Activated CD8-positive, alpha-beta memory T cell treated with anti-CD3 and anti-CD28 coated beads, Interleukin-2, amount 50 U/mL, for 24 hours (primary cell): Measurements from ENCODE around the gene GAS5.
"Not testable (repeated sequence)": the region's sequence is repeated elsewhere in the genome, so short reads cannot be mapped to it uniquely, and the experiment has no call there.

Source experiments
- DNase-seq: peaks from one replicate; pipeline ENCODE4 v3.0.0-alpha.2; 2020; ENCODE audit errors: extremely low read depth

Gene GAS5

DNA sequence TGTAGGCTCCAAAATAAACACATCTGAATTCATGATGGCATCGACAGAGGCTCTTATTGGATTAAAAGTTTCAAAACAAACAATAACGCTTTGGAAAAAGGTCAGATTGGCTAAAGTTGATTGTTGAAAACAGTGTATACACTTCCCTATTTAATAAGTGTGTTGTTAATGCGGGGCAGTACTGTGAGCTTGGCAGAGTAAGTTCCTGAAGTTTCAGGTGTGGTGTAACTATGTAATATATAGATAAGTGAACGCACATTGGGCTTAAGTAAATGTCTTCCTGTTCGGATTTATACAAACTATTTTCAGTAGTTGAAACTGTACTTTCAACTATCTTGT lies 1.2 kb upstream of the GAS5 start:
- DNase-seq, result no peak

DNA sequence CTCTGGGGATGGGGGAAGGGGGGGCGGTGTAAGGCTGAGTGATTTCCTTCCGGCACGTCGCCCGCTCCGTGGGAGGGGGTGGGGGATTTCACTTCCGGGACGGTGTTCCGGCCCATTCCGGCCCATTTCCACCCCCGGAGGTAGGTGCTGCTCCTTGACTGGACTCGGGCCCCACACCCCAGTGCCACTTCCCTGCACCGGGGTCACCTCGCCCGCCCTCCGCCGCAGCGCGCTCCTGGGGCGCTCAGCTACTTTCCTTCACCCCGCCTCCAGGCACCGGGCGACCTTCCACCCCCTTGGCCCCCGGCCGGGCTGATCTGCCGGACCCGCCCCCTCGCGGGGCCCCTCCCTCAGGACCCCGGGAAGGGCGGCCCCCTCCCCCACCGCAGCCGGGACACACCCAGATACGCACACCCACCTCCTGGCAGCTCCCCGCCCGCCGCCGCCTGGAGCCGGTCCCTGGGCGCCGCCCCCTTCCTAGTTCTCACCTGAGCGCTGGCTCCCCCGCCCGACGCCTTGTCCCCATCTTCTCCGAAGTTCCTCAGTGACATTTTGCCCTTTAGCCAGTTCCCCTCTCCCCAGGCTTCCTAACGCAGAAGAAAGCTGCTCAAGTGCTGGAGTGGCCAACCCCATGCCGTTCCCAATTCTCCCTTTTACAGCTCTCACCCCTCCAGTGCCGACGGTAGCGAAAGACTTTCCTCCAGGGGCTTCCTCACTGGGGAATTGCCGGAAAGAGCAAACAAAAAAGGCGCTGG lies 654 bp upstream of the GAS5 start, which contains the start of gene ZBTB37:
ZBTB37 (plus strand) TSS at position 115 of the 755 bp plus-strand sequence. CDS start 1,846 bp downstream, outside the sequence.
- peak; percentile 77 for DNase-seq

DNA sequence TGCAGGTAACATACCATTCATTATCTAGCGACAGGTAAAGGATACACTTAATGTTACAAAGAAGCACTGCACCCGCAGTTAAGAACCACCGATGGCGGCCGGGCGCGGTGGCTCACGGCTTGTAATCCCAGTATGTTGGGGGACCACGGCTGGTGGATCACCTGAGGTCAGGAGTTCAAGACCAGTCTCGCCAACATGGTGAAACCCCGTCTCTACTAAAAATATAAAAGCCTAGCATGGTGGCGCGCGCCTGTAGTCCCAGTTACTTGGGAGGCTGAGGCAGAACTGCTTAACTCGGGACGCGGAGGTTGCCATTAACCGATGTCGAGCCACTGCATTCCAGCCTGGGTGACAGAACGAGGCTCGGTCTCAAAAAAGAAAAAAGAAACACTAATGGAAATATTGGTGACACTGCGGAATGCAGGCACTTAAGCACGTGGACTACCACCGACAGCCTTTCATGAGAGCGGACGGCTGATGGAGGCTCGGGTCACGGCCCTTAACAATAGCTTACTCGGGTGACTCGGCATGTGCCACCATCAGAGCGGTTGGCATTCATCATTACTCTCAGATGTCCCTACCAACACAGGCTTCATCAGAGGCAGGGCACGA lies 542 bp downstream of the GAS5 start:
- DNase-seq, result no peak

DNA sequence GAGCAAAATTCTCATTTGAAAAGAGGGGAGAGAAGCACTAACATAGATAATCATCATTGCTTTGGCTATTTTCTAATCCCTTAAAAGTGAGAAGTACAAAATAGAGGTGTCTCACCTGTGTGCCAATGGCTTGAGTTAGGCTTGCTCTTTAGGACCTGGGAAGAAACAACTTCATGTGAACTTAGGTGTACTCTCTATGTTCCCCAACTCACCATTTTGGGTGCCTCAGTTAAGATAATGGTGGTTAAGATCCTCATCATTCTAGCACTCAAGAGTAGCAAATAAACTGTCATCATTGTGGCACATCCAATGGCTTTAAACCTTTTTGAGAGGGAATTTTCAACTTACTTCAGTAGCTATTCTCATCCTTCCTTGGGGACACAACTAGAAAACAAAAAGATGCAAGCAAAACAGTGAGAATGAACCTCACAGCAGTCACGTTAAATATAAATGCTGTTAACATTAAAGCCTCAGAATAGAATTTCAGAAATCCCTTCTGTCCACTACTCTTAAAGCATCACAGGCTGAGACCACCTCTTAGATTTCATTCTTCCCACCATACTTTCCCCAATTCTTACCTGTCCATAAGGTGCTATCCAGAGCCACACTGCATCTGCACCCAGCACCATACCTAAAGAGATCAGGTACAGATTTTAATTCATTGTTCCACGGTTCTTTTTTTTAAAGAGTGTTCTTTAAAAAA lies 1.2 kb downstream of the GAS5 start:
- DNase-seq, result no peak

DNA sequence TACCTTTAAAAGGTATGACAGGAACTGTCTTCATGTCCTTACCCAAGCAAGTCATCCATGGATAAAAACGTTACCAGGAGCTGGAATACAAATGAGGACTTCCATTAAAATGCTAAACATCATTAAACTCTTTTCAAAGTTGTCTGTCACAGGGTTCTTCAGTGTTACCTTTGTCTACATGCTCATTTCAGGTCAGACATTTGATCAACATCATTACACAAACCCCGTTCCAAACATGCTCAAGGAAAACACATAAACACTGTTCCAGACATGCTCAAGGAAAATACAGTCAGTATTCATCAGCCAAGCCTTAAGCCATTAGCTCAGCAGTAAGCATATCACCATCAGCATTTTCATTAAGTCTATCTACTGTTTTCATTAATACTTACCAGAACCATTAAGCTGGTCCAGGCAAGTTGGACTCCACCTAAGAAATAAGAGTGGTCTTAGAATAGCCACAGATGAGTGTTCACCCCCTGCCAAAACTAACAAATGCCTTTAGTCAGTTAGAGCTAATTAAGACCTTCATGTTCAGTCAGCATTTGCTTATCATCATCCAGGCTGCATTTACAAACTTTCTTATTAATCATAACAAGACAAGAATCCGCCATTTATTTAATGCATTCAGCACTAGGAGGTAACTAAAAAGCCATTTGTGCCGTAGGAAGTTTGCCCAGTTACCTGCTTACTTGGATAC lies 2.2 kb downstream of the GAS5 start:
- DNase-seq, result no peak

DNA sequence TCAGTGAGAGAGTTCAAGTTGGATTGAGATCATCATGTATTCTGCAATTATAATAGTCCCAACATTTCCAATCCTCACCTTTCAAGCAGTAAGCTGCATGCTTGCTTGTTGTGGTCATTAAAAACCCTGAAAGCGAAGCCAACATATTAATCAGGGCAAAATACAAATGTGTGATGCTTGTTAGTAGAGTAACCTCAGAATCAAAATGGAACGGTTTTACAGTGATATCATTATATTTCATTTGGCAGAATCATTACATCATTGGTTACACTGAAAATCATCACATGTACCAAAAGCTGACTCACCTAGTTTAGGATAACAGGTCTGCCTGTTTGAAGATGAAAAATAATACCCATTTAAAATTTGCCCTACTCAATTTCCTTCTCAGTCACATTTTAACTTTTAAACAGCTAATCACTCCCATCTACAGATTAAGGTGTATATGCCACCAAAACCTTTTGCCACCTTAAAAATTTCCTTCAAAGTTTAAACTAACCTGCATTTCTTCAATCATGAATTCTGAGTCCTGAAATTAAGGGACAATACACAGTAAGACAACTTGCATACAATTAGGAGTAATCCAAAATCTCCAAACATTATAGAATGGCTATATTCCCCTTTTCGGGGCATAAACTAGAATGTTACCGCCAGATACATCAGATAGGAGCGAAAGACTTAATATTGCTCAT lies 3.5 kb downstream of the GAS5 start:
- DNase-seq, result no peak

DNA sequence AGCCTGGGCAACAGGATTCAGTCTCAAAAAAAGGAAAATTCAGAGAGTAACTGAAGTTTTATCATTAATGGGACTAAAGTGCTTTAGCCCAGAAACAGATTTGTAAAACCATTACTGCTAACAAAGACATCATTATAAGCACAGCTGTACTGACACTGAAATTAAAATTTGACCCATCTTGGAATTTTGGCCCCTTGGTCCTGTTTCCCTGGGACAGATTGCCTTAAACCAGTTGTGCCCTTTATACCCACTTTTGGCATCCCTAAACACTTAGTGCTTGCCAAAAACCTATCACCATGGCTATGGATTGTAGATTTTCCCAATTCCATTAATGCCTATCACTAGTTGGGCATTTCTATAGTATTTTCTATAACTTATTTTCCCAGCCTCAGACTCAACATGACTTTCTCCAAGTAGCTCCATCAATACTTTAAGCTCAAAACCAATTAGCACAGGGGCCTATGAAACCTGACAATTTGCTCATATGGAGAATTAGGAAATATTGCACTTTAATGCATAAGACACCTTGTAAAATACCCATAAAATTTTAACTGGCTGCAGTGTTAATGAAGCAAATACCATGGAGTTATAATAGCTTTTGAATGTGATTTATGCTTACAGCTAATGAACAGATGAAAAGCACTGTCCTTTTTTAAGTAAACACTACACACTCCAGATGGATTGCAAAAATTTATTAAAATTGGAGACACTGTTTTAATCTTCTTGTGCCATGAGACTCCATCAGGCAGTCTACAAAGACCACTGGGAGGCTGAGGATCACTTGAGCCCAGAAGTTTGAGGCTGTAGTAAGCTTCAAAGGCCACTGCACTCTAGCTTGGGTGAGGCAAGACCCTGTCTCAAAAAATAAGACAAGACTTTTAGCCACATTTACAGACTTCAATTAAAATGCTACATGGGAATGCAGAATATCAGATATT lies 4.3 kb downstream of the GAS5 start:
- no peak for DNase-seq

DNA sequence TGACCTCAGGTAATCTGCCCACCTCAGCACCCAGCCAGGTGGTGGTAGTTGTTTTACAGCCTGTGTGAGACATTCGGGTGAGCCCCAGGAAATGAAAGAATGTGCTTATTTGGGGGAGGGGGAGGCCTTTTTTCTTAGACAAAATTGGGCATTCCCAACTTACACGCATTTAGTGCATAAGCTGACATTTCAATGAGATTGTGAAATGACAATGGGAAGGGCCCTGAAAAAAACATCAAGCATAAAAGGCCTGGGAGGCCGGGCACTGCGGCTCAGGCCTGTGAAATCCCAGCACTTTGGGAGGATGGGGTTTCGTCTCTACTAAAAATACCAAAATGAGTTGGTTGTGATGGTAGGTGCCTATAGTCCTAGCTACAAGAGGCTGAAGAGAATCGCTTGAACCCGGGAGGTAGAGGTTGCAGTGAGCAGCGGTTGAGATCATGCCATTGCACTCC lies 5.0 kb downstream of the GAS5 start:
- DNase-seq, result no peak

DNA sequence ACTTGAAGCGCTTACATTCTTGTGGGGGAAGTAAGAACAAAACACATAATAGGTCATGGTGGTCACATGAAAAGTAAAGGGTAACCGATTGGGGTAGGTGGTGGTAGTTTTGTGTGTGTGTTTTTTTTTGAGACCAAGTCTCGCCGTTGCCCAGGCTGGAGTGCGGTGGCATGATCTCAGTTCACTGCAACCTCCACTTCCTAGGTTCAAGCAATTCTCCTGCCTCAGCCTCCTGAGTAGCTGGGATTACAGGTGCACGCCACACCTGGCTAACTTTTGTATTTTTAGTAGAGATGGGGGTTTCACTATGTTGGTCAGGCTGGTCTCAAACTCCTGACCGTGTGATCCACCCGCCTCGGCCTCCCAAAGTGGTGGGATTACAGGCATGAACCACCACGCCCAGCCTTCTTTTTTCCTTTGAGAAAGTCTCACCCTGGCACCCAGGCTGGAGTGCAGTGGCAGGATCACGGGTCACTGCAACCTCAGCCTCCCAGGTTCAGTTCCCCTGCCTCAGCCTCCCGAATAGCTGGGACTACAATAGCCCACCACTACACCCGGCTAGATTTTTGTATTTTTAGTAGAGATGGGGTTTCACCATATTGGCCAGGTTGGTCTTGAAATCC lies 5.5 kb downstream of the GAS5 start:
- not testable (repeated sequence) for DNase-seq

DNA sequence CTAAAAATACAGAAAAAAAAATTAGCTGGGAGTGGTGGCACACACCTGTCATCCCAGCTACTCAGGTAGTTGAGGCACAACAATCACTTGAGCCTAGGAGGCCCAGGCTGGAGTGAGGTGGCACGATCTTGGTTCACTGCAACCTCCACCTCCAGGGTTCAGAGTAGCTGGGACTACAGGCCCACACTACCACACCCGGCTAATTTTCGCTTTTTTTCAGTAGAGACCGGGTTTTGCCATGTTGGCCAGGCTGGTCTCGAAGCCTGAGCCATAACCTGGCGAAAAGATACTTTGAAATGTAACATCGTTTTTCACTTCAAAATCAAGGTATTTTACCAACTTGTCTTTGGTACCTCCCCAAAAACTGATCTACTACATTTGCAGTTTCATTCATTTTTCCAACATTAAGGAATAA lies 6.1 kb downstream of the GAS5 start:
- no peak for DNase-seq

DNA sequence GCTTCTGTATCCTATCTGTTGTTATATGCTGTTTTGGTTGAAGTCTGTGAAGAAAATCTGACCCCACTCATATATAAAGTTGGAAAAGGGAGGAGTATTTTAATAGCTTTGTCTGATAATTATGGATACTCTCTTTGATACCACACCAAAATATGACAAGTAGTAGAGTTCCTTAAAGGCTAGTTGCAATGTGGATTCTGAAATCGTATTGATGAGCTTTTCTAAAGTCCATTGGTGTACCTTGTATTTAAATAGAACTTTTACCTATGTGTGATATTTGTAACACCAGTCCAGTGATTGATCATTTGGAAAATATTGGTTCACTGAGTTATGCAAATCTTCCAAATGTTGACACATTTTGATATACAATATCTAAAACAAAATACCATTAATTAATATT lies 7.7 kb downstream of the GAS5 start:
- no peak for DNase-seq

DNA sequence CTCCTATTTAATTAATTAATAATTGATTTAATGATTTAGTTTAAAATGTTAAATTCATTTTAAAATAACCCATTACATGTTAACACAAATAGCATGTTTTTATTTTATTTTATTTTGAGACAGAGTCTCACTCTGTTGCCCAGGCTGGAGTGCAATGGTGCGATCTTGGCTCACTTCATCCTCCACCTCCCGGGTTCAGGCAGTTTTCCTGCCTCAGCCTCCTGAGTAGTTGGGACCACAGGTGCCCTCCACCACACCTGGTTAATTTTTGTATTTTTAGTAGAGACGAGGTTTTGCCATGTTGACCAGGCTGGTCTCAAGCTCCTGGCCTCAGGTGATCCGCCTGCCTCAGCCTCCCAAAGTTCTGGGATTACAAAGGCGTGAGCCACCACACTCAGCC lies 8.2 kb downstream of the GAS5 start:
- not testable (repeated sequence) for DNase-seq

DNA sequence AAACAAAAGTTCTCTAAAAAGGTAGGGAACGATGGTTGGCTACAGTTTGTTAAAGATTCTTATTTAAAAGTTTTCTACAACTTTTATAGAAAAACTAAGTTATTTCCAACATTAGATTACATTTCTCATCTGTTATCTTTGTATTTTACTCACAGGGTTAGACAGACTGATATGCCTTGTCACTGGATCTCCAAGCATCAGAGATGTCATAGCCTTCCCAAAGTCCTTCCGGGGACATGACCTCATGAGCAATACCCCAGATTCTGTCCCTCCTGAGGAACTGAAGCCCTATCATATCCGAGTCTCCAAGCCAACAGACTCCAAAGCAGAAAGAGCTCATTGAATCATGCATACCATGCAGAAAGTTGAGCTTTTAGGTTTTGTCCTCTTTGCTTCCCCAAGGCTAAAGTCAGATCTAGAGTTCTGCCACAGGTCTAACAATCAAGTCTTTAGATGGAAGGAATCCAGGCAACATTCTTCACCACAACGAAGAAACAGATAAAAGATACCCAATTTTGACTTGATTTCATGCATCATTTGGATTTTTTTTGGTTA lies 10.3 kb downstream of the GAS5 start:
- no peak for DNase-seq

DNA sequence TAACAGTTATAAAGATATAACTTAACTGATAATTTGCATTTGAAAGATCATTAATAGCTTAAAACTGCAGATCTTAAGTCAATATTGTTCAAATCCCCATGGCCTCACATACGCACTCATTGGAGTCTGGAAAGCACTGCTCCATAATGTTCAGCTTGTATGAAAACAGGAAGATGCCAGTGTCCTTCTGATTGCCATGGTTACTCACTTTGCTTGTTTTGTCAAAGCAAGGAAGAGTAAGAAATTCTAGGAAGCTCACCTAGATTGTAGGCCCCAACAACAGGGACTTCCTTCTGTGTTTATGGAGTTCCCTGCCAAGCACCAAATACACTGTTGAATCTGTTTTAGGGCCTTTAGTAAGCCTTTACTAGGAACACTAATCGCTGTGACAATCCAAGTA lies 10.9 kb downstream of the GAS5 start:
- no peak for DNase-seq

DNA sequence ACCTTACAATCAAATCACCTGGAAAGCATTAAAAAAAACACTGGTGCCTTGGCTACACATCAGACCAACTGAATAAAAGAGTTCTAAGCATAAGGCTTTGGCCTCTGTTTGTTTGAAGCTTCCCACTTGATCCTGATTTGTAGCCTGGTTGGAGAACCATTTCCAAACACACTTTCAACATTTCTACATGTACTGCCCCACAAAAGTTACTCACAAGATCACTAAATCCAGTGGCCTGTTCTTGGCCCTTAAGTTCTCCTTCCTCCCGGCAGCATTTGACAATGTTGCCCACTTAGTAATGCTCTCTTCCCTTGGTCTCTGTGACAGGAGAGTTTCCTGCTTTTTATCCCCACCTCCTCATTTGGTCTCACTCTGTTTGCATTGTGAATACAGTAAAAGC lies 11.8 kb downstream of the GAS5 start:
- DNase-seq, result no peak

DNA sequence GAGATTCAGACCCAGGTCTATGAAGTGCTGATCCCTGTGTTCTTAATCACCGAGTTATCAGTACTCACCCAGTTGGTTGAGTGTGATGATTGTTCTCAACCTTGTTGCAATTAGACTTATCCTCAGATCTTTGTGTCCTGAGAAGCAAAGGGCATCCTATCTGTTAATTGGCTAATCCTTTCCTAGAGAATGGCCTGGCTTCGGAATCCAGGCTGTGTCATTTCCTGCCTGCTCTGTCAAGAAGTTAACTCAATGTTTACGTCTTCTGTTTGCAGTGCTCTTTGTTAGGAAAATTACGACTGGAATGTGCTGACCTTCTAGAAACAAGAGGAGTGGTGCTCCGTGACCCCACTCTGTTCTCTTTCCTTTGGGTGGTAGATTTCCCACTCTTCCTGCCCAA lies 14.7 kb downstream of the GAS5 start:
- no peak for DNase-seq

DNA sequence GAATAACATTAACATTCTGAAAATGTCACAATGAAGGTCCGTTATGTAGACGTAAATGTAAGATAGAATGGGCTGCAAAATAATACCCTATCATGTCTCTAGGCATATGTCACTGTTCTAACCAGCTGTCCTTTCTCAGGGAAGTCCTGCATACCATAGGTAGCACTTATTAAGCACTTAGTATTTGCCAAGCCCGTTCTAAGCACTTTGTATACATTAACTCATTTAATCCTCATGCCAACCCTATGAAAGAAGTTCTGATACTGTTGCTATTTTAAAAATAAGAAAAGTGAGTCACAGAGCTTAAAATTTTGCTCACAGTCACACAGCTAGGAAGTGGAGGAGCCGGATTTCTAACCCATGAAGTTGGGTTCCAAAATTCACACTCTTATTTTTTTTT lies 15.7 kb downstream of the GAS5 start:
- DNase-seq, result no peak

DNA sequence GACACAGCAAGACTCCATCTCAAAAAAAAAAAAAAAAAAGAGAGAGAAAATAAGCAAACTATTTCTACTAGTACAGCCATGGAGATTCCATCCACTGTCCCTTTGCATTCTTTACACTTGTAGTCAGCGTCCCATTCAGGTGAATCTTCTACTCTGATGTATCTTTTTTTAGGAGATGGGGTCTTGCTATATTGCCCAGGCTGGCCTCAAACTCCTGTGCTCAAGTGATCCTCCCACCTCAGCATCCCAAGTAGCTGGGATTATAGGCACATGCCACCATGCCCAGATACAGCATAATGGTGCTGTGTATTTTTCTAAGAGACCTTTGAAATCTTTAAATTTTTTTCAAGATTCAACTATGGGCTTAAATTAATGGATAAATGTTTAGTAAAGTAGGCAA lies 35.0 kb downstream of the GAS5 start:
- no peak for DNase-seq

DNA sequence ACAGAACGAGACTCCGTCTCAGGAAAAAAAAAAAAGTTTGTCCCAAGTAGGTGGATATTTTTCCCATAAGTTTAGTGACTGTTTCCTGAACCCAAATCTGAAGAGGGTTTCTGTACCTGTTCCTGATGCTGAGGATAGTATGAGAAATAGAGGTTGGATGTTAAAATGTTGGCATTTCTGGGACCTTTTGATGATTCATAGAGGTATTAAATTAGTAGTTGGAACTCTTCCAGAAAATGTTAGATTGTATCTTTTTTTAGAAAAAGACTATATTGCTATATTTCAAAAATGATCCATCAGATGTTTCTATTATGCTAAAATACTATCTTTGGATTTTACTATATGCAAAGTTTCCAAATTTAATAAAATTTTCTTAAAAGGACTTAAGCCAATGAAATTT lies 40.2 kb downstream of the GAS5 start:
- no peak for DNase-seq
